HL-60/S4 (cell line): ENCODE data around the gene SDC1.
"Not testable (repeated sequence)": the region's sequence is repeated elsewhere in the genome, so short reads cannot be mapped to it uniquely, and the experiment has no call there.

Source experiments
- in situ Hi-C: fragments of 300-500 bp; cut with MboI; formaldehyde crosslinking; loops from 2 replicates; pipeline ENCODE4 v1.14.3; 2022; ENCODE audit warnings: low sequenced_read_pairs

The SDC1 gene

GRCh38 chr2:20199633-20200270 is 25.2 kb downstream of the SDC1 start:
- in situ Hi-C loops, result no loop called here

GRCh38 chr2:20198796-20199632 is 25.9 kb downstream of the SDC1 start:
- in situ Hi-C loops, result no loop called here

GRCh38 chr2:20198001-20198400 is 26.9 kb downstream of the SDC1 start:
- in situ Hi-C loops, result no loop called here

- in situ Hi-C loops, result no loop called here
These were observed 27.7 kb downstream of the SDC1 start for GRCh38 chr2:20197192-20197591.

GRCh38 chr2:20196657-20197161 is 28.2 kb downstream of the SDC1 start:
- in situ Hi-C loops, result no loop called here

- in situ Hi-C loops, result no loop called here
These were observed 28.8 kb downstream of the SDC1 start for GRCh38 chr2:20196053-20196656.

GRCh38 chr2:20195431-20196033 is 29.4 kb downstream of the SDC1 start:
- in situ Hi-C loops, result no loop called here

- in situ Hi-C loops, result not testable (repeated sequence)
These were observed 29.9 kb downstream of the SDC1 start for GRCh38 chr2:20195016-20195411.

GRCh38 chr2:20194097-20195015 is 30.6 kb downstream of the SDC1 start:
- in situ Hi-C loops, result no loop called here

GRCh38 chr2:20193185-20193584 is 31.7 kb downstream of the SDC1 start:
- in situ Hi-C loops, result no loop called here

GRCh38 chr2:20192781-20193180 is 32.1 kb downstream of the SDC1 start:
- in situ Hi-C loops, result no loop called here

GRCh38 chr2:20191714-20192569 is 33.0 kb downstream of the SDC1 start:
- in situ Hi-C loops, result no loop called here

- in situ Hi-C loops, result no loop called here
These were observed 33.8 kb downstream of the SDC1 start for GRCh38 chr2:20190876-20191713.

GRCh38 chr2:20190170-20190569 is 34.8 kb downstream of the SDC1 start:
- in situ Hi-C loops, result no loop called here

GRCh38 chr2:20189299-20189931 is 35.5 kb downstream of the SDC1 start:
- in situ Hi-C loops, result no loop called here

GRCh38 chr2:20188851-20189250 is 36.1 kb downstream of the SDC1 start:
- in situ Hi-C loops, result no loop called here

GRCh38 chr2:20188201-20188600 is 36.7 kb downstream of the SDC1 start:
- in situ Hi-C loops, result no loop called here

GRCh38 chr2:20187331-20187730 is 37.6 kb downstream of the SDC1 start:
- in situ Hi-C loops, result no loop called here
